HG03103 (cell line): ENCODE data around the gene TMEM255B.
"Not testable (repeated sequence)": the region's sequence is repeated elsewhere in the genome, so short reads cannot be mapped to it uniquely, and the experiment has no call there.

Experiments used
- ATAC-seq: cut with Tn5 transposase; IDR thresholded peaks from one replicate; pipeline ENCODE4 v1.9.1; 2021; ENCODE audit warnings: low read depth; ENCODE audit not compliant: unreplicated experiment

The TMEM255B gene

GRCh38 chr13:113748101-113748861 lies 10.7 kb upstream of the TMEM255B start:
- no peak for ATAC-seq

- ATAC-seq, result no peak
Measured at GRCh38 chr13:113748862-113749451, 10.1 kb upstream of the TMEM255B start.

- no peak for ATAC-seq
Measured at GRCh38 chr13:113749507-113749906, 9.5 kb upstream of the TMEM255B start.

- ATAC-seq, result no peak
Measured at GRCh38 chr13:113749967-113750366, 9.1 kb upstream of the TMEM255B start.

- ATAC-seq, result no peak
Measured at GRCh38 chr13:113750554-113751399, 8.2 kb upstream of the TMEM255B start.

GRCh38 chr13:113751491-113751890 lies 7.5 kb upstream of the TMEM255B start:
- no peak for ATAC-seq

- not testable (repeated sequence) for ATAC-seq
Measured at GRCh38 chr13:113752211-113752986, 6.6 kb upstream of the TMEM255B start.

GRCh38 chr13:113753171-113753570 lies 5.9 kb upstream of the TMEM255B start:
- no peak for ATAC-seq

GRCh38 chr13:113754242-113754641 lies 4.8 kb upstream of the TMEM255B start:
- ATAC-seq, result no peak

- no peak for ATAC-seq
Measured at GRCh38 chr13:113754691-113755090, 4.3 kb upstream of the TMEM255B start.

GRCh38 chr13:113756441-113757097 lies 2.5 kb upstream of the TMEM255B start:
- no peak for ATAC-seq

- ATAC-seq, result no peak
Measured at GRCh38 chr13:113759525-113760137, 605 bp downstream of the TMEM255B start.

- ATAC-seq, result no peak
Measured at GRCh38 chr13:113761136-113761535, 2.1 kb downstream of the TMEM255B start.

GRCh38 chr13:113762075-113762474 lies 3.0 kb downstream of the TMEM255B start:
- no peak for ATAC-seq

- ATAC-seq, result no peak
Measured at GRCh38 chr13:113762538-113762937, 3.5 kb downstream of the TMEM255B start.

- no peak for ATAC-seq
Measured at GRCh38 chr13:113763254-113763653, 4.2 kb downstream of the TMEM255B start.

GRCh38 chr13:113763961-113764792 lies 5.2 kb downstream of the TMEM255B start:
- no peak for ATAC-seq

- no peak for ATAC-seq
Measured at GRCh38 chr13:113764793-113765563, 6.0 kb downstream of the TMEM255B start.
